Uterus (tissue), 4 donors: Measurements from ENCODE around the gene LASP1. TPM values are rescaled to one million over a fixed set of nuclear protein-coding genes. Genes with fewer than 3 reads are reported as not detected.
A peak's percentile ranks its signal among the peaks of the same experiment; 100 is the strongest.

Experiments
- DNase-seq, 2 donors: peaks; one replicate each; pipeline ENCODE4 v3.0.0-alpha.2; 2019 to 2020
- H3K27ac ChIP-seq, 2 donors: fragments of 200-600 bp; sonication (generic); 1 replicate in 1 of 2; 2 replicates in 1 of 2; pipeline ENCODE4 v1.5.1; 2016 to 2018
- H3K27me3 ChIP-seq, 2 donors: fragments of 200-600 bp; sonication (generic); one replicate each; pipeline ENCODE4 v1.5.1; 2018 to 2019; ENCODE audit warnings: control low read depth in 1 of 2
- H3K36me3 ChIP-seq, 2 donors: fragments of 200-600 bp; sonication (generic); one replicate each; pipeline ENCODE4 v1.5.1; 2019; ENCODE audit warnings: control low read depth in 1 of 2
- H3K4me1 ChIP-seq, 2 donors: fragments of 200-600 bp; sonication (generic); one replicate each; pipeline ENCODE4 v1.5.1; 2018 to 2019; ENCODE audit warnings: control low read depth in 1 of 2
- H3K4me3 ChIP-seq, 2 donors: fragments of 200-600 bp; sonication (generic); 1 replicate in 1 of 2; 2 replicates in 1 of 2; pipeline ENCODE4 v1.5.1; 2018 to 2019; ENCODE audit warnings: mild to moderate bottlenecking in 1 of 2
- H3K9me3 ChIP-seq, 2 donors: fragments of 200-600 bp; sonication (generic); one replicate each; pipeline ENCODE4 v1.5.1; 2019; ENCODE audit warnings: control low read depth in 1 of 2
- POLR2A ChIP-seq, 2 donors: fragments of 450-650 bp; IDR thresholded peaks; one replicate each; pipeline ENCODE4 v1.6.1; 2016; ENCODE audit warnings: antibody characterized with exemption in 2 of 2, mild to moderate bottlenecking in 1 of 2, moderate library complexity in 1 of 2
- intact Hi-C: fragments of 100-400 bp; cut with DNase I; formaldehyde crosslinking; loops from one replicate; pipeline ENCODE4 v1.15.1; 2023; ENCODE audit warnings: low total_unique reads
- total RNA-seq, 4 donors: library from RNA; depleted of rRNA in 3 of 4; stranded (reverse); fragments of >200 nt in 3 of 4; gene quantifications; one replicate each; pipeline versions ENCODE4 v1.1.0 to v1.2.4, GENCODE V29; 2014 to 2023
- TF ChIP-seq, protein P1 (sequence below), 4 experiments: fragments of 200-600 bp in 2 of 4; fragments of 450-650 bp in 2 of 4; sonication (generic) in 2 of 4; IDR thresholded peaks; one replicate each; pipeline ENCODE4 v1.5.1; 2016 to 2019; ENCODE audit warnings: antibody characterized with exemption in 4 of 4, mild to moderate bottlenecking in 2 of 4, moderate library complexity in 1 of 4
- donor health status: DM: yes; HTN: yes; CAD: no.

LASP1 gene
- total RNA-seq, 4 donors from 2014 or later = 21.2 to 119 (median 58.2) TPM

DNA sequence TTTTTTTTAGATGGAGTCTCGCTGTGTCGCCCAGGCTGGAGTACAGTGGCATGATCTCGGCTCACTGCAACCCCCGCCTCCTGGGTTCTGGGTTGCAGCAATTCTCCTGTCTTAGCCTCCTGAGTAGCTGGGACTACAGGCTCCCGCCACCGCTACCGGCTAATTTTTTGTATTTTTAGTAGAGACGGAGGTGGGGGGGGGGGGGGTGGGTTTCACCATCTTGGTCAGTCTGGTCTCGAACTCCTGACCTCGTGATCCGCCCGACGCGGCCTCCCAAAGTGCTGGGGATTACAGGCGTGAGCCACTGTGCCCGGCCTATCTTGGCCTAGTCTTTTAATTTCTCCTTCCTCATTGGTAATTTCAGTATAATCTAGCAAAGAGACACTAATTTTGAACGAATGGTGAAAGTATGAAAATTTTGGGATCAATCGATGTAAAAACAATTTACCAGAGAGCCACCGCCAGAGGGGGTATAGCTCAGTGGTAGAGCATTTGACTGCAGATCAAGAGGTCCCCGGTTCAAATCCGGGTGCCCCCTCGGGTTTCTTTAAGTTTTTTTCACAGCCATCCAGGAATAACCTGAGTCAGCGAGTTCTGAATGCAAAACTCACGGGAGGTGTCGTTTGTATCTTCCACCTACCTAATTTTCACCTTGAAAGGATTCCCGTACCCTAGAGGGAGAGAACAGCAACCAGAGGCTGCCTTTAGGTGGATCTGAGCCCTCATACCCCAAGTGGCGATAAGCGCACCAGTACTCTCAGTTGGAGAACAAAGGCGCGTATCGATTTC lies 2.5 kb upstream of the LASP1 start:
- TF ChIP-seq, protein P1, sequence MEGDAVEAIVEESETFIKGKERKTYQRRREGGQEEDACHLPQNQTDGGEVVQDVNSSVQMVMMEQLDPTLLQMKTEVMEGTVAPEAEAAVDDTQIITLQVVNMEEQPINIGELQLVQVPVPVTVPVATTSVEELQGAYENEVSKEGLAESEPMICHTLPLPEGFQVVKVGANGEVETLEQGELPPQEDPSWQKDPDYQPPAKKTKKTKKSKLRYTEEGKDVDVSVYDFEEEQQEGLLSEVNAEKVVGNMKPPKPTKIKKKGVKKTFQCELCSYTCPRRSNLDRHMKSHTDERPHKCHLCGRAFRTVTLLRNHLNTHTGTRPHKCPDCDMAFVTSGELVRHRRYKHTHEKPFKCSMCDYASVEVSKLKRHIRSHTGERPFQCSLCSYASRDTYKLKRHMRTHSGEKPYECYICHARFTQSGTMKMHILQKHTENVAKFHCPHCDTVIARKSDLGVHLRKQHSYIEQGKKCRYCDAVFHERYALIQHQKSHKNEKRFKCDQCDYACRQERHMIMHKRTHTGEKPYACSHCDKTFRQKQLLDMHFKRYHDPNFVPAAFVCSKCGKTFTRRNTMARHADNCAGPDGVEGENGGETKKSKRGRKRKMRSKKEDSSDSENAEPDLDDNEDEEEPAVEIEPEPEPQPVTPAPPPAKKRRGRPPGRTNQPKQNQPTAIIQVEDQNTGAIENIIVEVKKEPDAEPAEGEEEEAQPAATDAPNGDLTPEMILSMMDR (IDR thresholded peaks at IDR 0.05) = peak in 3 of 4 experiments; percentile 15 to 46 (median 37)
- TF ChIP-seq POLR2A (IDR thresholded peaks at IDR 0.05) = no peak
- peak; percentile 75 to 77 for DNase-seq
- Histone ChIP-seq H3K27ac (peak overlapping the region; percentile 96 to 98), H3K4me1 (peaks cover 0 to 7% of the 10 kb centered on the region in 2 donors), H3K27me3 (no peaks in the 10 kb centered on the region), H3K36me3 (no peaks in the 10 kb centered on the region), H3K9me3 (no peaks in the 10 kb centered on the region), H3K4me3 (peak overlapping the region; percentile 84 to 95)
- intact Hi-C loops = no loop called here

DNA sequence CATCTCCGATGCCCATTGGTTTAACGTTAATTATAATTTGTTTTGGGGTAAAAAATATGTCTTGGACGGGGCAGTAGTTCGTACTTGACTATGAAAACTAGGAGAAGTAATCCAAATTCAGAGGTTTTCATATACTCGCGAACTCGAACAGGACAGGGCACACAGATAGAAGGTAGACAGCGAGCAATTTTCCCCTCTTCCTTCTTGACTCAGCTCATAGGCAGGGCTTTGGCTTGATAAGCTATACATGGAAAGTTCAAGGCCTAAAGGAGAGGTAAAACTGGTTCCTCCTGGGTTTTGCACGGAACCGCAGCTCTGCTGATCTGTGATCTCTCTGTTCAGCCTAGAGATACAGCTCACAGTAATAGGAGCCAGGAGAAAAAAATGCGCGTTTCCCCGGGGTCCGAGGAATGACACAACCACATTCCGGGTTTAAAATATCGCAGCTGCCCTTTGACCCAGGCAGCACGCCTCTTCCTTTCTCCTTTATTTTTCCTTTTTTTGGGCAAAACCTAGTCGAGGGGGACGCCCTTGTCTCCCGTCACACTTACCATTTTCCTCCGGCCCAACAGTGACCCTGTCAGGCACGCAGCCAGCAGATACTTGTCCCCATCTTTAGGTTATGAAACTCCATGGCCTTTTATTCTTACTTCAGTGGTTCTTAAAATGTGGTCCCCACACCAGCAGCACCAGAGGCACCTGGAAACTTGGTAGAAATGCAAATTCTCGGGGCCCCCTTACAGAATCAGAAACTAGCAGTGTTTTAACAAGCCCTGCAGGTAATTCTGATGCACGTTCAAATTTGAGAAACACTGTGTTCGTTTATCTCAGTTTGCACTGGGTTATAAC lies 1.7 kb upstream of the LASP1 start:
- H3K4me1 ChIP-seq = peaks cover 4 to 15% of the 10 kb centered on the region in 2 donors
- no peaks in the 10 kb centered on the region for H3K9me3 ChIP-seq
- peak overlapping the region; percentile 96 to 98 for H3K27ac ChIP-seq
- no peaks in the 10 kb centered on the region for H3K36me3 ChIP-seq
- peak; percentile 70 to 79 for DNase-seq
- H3K4me3 ChIP-seq = peak overlapping the region; percentile 84 to 95
- intact Hi-C loops = no loop called here
- H3K27me3 ChIP-seq = no peaks in the 10 kb centered on the region
- TF ChIP-seq POLR2A (IDR thresholded peaks at IDR 0.05) = no peak
- TF ChIP-seq, protein P1 (IDR thresholded peaks at IDR 0.05) = no peak

- Histone ChIP-seq H3K27me3 (no peaks in the 10 kb centered on the region), H3K4me3 (peak overlapping the region; percentile 84 to 95), H3K4me1 (peaks cover 11 to 22% of the 10 kb centered on the region in 2 donors), H3K27ac (peak overlapping the region; percentile 96 to 98), H3K9me3 (no peaks in the 10 kb centered on the region), H3K36me3 (no peaks in the 10 kb centered on the region)
- DNase-seq = peak; percentile 94 to 95
- TF ChIP-seq, protein P1 (IDR thresholded peaks at IDR 0.05) = peak; percentile 23 to 36 (median 25)
- peak in 1 of 2 donors; percentile 31 for TF ChIP-seq POLR2A (IDR thresholded peaks at IDR 0.05)
- intact Hi-C loops = no loop called here
These were observed 887 bp upstream of the LASP1 start for GRCh38 chr17:38868817-38869525.

- H3K9me3 ChIP-seq = no peaks in the 10 kb centered on the region
- H3K4me1 ChIP-seq = peaks cover 18 to 23% of the 10 kb centered on the region in 2 donors
- H3K36me3 ChIP-seq = no peaks in the 10 kb centered on the region
- intact Hi-C loops = no loop called here
- H3K4me3 ChIP-seq = peak overlapping the region; percentile 84 to 95
- H3K27me3 ChIP-seq = no peaks in the 10 kb centered on the region
- H3K27ac ChIP-seq = peak overlapping the region; percentile 96 to 98
- DNase-seq = peak; percentile 77 to 79
- no peak for TF ChIP-seq POLR2A (IDR thresholded peaks at IDR 0.05)
- TF ChIP-seq, protein P1 (IDR thresholded peaks at IDR 0.05) = peak in 1 of 4 experiments; percentile 5
These were observed 654 bp downstream of the LASP1 start for GRCh38 chr17:38870259-38871165.
